Left lung (tissue), 10 donors: ENCODE measurements around the gene RELT. TPM values are rescaled to one million over a fixed set of nuclear protein-coding genes. Genes with fewer than 3 reads are reported as not detected.

Experiments used
- ATAC-seq: fragments of 200-7000 bp; cut with Tn5 transposase; one replicate; pipeline ENCODE4 v1.9.1; 2020; ENCODE audit warnings: moderate library complexity
- DNase-seq, 4 donors: peaks; one replicate each; pipeline ENCODE4 v3.0.0-alpha.2; 2013 to 2020
- H3K27ac ChIP-seq, 2 donors: fragments of 200-600 bp; sonication (generic) in 1 of 2; one replicate each; pipeline versions ENCODE4 v1.5.0 to v1.8.0; 2020 to 2021
- H3K27me3 ChIP-seq, 2 donors: fragments of 200-600 bp; sonication (generic) in 1 of 2; one replicate each; pipeline versions ENCODE4 v1.5.0 to v1.8.0; 2020 to 2021
- H3K36me3 ChIP-seq, 2 donors: fragments of 200-600 bp; sonication (generic) in 1 of 2; one replicate each; pipeline versions ENCODE4 v1.5.0 to v1.8.0; 2020 to 2021
- H3K4me1 ChIP-seq, 2 donors: fragments of 200-600 bp; one replicate each; pipeline ENCODE4 v1.8.0; 2021
- H3K4me3 ChIP-seq, 2 donors: fragments of 200-600 bp; sonication (generic) in 1 of 2; one replicate each; pipeline versions ENCODE4 v1.5.0 to v1.8.0; 2020 to 2021; ENCODE audit warnings: mild to moderate bottlenecking in 1 of 2
- H3K9me3 ChIP-seq, 2 donors: fragments of 200-600 bp; sonication (generic) in 1 of 2; one replicate each; pipeline versions ENCODE4 v1.5.0 to v1.8.0; 2020 to 2021
- intact Hi-C, 2 donors: fragments of 100-400 bp; cut with DNase I; formaldehyde crosslinking; loops; one replicate each; pipeline versions ENCODE4 v1.11.2 to v1.14.2; 2022
- polyA plus RNA-seq, 6 donors: library from polyadenylated mRNA; unstranded; fragments of 120-200 nt; gene quantifications; one replicate each; pipeline ENCODE4 v1.2.1, GENCODE V29; 2013; ENCODE audit not compliant: insufficient read length in 6 of 6
- total RNA-seq, 2 donors: library from RNA; stranded (reverse); fragmentation: NEBNext Ultra II Directional; extraction: Animal tissue kit (Norgen Biotek cat#: 25700); gene quantifications; one replicate each; pipeline ENCODE4 v1.2.1, GENCODE V29; 2021
- TF ChIP-seq, protein P1 (sequence below), 2 donors: fragments of 200-600 bp; sonication (generic) in 1 of 2; IDR thresholded peaks; one replicate each; pipeline versions ENCODE4 v1.5.0 to v1.8.0; 2021; ENCODE audit warnings: antibody characterized with exemption in 2 of 2
- donor health status: DM: no; HTN: yes; CAD: no.
- donor health status: DM: no; HTN: no; CAD: no.

RELT gene
- total and polyA plus RNA-seq, 8 donors = 2.7 to 30.7 (median 4.0) TPM

DNA sequence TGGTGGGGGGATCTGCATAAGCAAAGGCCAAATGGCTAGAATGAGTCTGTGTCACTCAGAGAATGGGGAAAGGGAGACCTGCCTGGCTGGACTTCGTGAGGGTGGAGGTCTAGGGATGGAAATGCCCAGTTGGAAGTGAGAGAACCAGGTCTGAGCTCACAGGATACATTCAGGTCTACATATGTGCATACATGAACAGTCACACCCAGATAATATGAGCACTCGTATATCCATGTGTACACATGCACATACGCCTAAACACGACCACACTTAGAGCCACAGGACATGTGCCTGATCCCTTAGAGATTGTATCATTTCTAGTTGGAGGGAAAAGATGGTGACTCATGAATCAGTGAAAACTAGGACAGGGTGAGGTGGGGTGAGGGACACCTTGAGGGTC is 21.1 kb upstream of the RELT start:
- H3K27me3 ChIP-seq = no peaks in the 10 kb centered on the region
- H3K9me3 ChIP-seq = no peaks in the 10 kb centered on the region
- H3K4me3 ChIP-seq = no peak overlapping the region
- H3K27ac ChIP-seq = no peak overlapping the region
- TF ChIP-seq, protein P1, sequence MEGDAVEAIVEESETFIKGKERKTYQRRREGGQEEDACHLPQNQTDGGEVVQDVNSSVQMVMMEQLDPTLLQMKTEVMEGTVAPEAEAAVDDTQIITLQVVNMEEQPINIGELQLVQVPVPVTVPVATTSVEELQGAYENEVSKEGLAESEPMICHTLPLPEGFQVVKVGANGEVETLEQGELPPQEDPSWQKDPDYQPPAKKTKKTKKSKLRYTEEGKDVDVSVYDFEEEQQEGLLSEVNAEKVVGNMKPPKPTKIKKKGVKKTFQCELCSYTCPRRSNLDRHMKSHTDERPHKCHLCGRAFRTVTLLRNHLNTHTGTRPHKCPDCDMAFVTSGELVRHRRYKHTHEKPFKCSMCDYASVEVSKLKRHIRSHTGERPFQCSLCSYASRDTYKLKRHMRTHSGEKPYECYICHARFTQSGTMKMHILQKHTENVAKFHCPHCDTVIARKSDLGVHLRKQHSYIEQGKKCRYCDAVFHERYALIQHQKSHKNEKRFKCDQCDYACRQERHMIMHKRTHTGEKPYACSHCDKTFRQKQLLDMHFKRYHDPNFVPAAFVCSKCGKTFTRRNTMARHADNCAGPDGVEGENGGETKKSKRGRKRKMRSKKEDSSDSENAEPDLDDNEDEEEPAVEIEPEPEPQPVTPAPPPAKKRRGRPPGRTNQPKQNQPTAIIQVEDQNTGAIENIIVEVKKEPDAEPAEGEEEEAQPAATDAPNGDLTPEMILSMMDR (IDR thresholded peaks at IDR 0.05) = no peak
- intact Hi-C loops = no loop called here
- ATAC-seq (no peak), DNase-seq (no peak)
- peaks cover 0 to 15% of the 10 kb centered on the region in 2 donors for H3K4me1 ChIP-seq
- H3K36me3 ChIP-seq = peaks cover 0 to 47% of the 10 kb centered on the region in 2 donors

DNA sequence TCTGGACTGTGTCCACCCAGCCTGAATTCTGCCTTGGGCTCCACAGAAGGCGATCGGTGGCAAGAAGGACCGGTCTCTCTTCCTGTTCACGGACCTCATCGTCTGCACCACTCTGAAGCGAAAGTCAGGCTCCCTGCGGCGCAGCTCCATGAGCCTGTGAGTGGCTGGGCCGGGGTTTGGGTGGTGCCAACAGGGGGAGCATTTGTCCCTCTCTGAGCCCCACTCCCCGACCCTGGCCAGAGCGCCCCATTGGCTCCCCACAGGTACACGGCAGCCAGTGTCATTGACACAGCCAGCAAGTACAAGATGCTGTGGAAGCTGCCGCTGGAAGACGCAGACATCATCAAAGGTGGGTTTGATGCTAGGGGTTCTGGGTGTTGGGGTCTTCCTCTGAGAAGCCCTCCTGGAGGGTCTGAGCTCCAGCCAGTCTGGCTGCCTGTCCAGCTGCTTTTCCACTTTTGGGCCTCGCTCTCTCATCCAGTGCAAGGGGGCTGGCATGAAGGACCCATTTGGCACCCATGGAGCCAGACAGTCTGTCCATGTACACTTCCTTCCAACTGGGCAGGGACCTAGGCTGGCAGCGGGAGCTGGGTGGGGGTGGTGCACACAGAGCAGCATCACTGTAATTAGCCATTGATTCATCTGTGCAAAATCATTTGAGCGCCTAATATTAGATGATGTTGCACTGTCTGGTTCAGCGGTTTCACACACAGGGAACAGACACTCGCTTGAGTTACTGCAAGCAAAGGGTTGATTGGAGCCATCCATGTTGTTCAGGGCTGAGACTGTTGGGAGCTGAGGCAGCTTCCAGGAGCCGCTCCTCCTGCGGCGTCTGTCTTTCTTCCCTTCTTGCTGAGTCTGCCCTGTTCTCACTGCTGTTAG is 19.0 kb upstream of the RELT start:
- Histone ChIP-seq H3K9me3 (no peaks in the 10 kb centered on the region), H3K36me3 (peaks cover 0 to 68% of the 10 kb centered on the region in 2 donors), H3K27ac (no peak overlapping the region), H3K4me3 (no peak overlapping the region), H3K4me1 (no peaks in the 10 kb centered on the region), H3K27me3 (no peaks in the 10 kb centered on the region)
- no peak for ATAC-seq
- DNase-seq = no peak
- intact Hi-C loops = no loop called here
- TF ChIP-seq, protein P1 (IDR thresholded peaks at IDR 0.05) = no peak

DNA sequence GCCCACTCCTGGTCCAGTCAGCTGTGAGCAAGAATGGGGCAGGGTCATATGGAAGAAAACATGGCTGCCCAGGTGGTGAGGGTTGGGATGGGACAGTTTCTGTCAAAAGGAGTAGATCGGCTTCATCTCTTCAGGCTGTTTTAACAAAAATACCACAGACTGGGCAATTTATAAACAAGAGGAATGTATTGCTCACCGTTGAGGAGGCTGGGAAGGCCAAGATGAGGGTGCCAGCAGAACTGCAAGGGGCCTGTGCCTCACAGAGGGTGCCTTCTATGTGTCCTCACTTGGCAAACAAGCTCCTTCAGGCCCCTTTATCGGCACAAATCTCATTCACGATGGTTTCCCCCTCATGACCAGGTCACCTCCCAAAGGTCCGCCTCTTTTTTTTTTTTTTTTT is 18.1 kb upstream of the RELT start:
- no peak for ATAC-seq
- intact Hi-C loops = no loop called here
- H3K27ac ChIP-seq = no peak overlapping the region
- no peak overlapping the region for H3K4me3 ChIP-seq
- no peaks in the 10 kb centered on the region for H3K9me3 ChIP-seq
- H3K27me3 ChIP-seq = no peaks in the 10 kb centered on the region
- TF ChIP-seq, protein P1 (IDR thresholded peaks at IDR 0.05) = no peak
- DNase-seq = no peak
- H3K4me1 ChIP-seq = no peaks in the 10 kb centered on the region
- peaks cover 2 to 77% of the 10 kb centered on the region in 2 donors for H3K36me3 ChIP-seq

DNA sequence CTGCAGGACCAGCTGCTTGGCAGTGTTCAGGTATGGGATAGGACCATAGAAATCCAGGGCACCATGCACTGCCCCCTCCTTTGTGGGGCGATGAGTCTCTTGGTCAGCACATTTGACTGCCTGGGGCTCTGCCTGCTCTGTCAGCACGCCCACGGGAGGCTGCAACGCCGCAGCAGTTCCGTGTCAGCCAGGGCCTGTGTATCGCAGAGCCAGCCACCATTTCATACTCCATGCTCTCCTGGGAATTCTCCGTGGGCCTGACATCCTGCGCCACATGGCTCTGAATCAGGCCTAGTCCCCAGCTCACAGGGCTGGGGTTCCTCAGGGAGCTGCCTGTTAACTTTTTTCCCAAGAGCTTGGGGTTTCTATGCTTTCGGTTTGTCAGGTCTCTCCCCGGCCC is 16.9 kb upstream of the RELT start:
- Histone ChIP-seq H3K9me3 (no peaks in the 10 kb centered on the region), H3K4me3 (no peak overlapping the region), H3K27me3 (no peaks in the 10 kb centered on the region), H3K27ac (no peak overlapping the region), H3K4me1 (no peaks in the 10 kb centered on the region), H3K36me3 (peaks cover 9 to 85% of the 10 kb centered on the region in 2 donors)
- DNase-seq (no peak), ATAC-seq (no peak)
- intact Hi-C loops = no loop called here
- TF ChIP-seq, protein P1 (IDR thresholded peaks at IDR 0.05) = no peak

DNA sequence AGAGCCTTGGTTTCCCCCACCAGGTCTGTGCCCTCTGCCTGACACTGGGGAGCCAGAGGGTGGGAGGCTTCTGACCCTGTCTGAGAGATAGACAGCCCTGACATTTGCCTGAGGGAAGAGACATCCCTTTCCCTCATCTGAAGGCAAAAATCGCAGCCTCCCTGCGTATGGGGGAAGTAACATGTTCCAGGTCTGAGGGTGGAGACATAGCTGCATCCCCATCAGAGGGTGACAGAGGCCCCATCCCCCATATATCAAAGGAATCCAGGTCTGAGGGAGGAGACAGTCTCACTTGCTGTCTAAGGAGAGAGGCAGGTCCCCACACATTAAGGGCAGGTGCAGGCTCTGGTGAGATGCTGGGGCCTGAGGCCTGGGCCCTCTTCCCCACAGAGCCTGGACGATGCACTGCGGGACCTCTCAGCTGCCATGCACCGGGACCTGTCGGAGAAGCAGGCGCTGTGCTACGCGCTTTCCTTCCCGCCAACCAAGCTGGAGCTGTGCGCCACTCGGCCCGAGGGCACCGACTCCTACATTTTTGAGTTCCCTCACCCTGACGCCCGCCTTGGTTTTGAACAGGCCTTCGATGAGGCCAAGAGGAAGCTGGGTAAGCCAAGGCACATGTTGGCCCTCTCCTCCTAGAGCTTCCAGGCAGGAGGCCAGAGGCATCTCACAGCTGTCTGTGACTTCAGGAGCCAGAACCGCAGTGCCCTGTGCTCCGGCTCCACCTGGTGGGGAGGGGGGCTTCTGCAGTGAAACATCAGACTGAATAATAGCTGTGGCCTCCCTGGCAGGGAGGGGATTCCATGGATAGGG is 16.1 kb upstream of the RELT start:
- no peak for ATAC-seq
- Histone ChIP-seq H3K27me3 (no peaks in the 10 kb centered on the region), H3K36me3 (peaks cover 9 to 92% of the 10 kb centered on the region in 2 donors), H3K4me3 (no peak overlapping the region), H3K4me1 (no peaks in the 10 kb centered on the region), H3K9me3 (no peaks in the 10 kb centered on the region), H3K27ac (no peak overlapping the region)
- intact Hi-C loops = no loop called here
- DNase-seq = no peak
- TF ChIP-seq, protein P1 (IDR thresholded peaks at IDR 0.05) = no peak
